GM18517 (cell line): Measurements from ENCODE around the gene KRI1.
"Not testable (repeated sequence)": the region's sequence is repeated elsewhere in the genome, so short reads cannot be mapped to it uniquely, and the experiment has no call there.

Source experiments
- ATAC-seq: cut with Tn5 transposase; IDR thresholded peaks from one replicate; pipeline ENCODE4 v1.9.1; 2021; ENCODE audit warnings: mild to moderate bottlenecking, moderate library complexity; ENCODE audit not compliant: unreplicated experiment

KRI1 gene

GRCh38 chr19:10551006-10551405 lies 14.8 kb downstream of the KRI1 start:
- not testable (repeated sequence) for ATAC-seq

GRCh38 chr19:10550336-10550735 lies 15.5 kb downstream of the KRI1 start:
- ATAC-seq: no peak

DNA sequence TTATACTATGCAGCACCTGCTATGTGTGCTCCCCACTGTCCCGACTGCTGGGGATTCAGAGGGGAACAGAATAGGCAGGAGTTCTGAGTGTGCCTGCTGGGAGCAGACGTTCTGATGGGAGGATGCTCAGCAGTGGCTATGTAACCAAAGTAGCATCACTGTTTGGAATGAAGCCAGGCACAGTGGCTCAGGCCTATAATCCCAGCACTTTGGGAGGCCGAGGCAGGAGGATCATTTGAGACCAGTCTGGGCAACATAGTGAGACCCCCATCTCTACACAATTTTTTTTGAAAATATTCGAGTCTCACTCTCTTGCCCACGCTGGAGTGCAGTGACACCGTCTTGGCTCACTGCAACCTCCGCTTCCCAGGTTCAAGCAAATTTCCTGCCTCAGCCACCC lies 16.1 kb downstream of the KRI1 start:
- ATAC-seq: no peak

- ATAC-seq: no peak
Measured at GRCh38 chr19:10548746-10549276, 17.0 kb downstream of the KRI1 start.

- no peak for ATAC-seq
Measured at GRCh38 chr19:10546817-10547216, 19.0 kb downstream of the KRI1 start.

GRCh38 chr19:10544753-10545251 lies 21.0 kb downstream of the KRI1 start:
- no peak for ATAC-seq

DNA sequence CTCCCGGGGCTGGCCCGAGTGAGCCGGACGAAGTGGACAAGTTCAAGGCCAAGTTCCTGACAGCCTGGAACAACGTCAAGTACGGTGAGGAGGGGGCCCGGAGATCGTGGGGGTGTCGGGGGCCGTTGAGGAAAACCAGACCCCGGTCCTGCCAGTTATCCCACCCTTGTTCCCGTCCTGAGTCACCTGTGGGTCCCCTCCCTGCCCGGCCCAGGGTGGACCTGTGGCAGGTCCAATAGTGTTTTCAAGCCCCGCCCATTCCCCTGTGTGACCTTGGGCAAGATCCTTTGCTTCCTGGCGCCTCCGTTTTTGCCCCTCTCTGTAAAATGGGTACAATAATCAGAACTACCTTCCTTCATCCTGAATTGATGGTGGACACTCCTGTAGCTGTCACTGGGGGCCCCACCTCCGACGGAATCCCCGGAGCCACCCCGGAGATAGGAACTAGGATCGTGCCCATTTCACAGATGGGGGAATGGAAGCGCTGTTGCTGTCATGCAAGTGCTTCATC lies 21.5 kb downstream of the KRI1 start:
- no peak for ATAC-seq

DNA sequence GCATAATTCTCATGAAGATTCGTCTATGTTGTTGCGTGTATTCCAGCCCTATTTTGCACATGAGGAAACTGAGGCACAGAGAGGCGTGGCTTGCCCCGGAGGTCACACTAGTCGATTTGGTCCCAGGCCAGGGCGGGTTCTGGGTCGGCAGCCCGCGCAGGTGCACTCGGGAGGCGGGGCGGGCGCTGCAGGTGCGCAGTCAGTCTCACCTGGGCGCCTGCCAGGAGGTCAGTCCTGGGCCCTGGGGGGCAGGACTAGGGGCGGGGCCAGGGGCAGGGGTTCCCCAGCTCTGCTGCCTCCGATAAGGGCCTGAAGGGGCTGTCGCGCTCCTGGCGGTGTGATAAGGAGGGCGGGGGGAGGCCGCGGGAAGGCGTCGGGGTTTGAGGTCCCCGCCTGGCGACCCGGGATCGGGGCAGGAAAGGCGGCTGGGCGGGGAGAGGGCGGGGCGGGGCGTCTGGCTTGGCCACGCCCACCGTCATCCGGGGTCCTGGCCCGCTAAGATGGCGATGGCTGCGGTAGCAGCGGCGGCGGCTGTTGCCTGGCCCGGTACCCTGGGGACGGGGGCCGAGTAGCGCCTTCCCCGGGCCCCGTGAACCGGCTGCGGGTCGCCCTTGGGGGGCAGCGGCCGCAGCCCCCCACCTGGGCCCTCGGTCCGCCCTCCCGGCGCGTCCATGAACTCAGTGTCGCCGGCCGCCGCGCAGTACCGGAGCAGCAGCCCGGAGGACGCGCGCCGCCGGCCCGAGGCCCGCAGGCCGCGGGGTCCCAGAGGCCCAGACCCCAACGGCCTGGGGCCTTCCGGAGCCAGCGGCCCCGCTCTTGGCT lies 22.2 kb downstream of the KRI1 start, which contains the start of gene ATG4D:
ATG4D (plus strand) TSS at position 485 of the 822 bp plus-strand sequence; CDS start at position 672, 187 bp downstream.
- no peak for ATAC-seq

- ATAC-seq: no peak
Measured at GRCh38 chr19:10543059-10543419, 22.8 kb downstream of the KRI1 start.

DNA sequence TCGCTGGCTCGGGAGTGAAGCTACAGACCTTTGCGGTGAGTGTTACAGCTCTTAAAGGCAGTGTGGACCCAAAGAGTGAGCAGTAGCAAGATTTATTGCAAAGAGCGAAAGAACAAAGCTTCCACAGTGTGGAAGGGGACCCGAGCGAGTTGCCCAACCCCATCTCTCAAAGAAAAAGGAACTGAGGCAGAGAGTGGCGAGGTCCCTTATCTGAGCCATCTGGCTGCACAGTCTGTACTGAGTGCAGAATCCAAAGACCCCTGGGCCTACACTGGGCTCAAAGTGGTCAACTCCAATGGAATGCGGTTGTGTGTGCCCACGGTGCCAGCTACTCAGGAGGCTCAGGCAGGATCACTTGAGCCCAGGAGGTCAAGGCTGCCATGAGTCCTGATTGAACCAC lies 26.8 kb downstream of the KRI1 start:
- not testable (repeated sequence) for ATAC-seq

GRCh38 chr19:10538204-10538983 lies 27.4 kb downstream of the KRI1 start:
- no peak for ATAC-seq

GRCh38 chr19:10537668-10538067 lies 28.1 kb downstream of the KRI1 start:
- ATAC-seq: no peak

DNA sequence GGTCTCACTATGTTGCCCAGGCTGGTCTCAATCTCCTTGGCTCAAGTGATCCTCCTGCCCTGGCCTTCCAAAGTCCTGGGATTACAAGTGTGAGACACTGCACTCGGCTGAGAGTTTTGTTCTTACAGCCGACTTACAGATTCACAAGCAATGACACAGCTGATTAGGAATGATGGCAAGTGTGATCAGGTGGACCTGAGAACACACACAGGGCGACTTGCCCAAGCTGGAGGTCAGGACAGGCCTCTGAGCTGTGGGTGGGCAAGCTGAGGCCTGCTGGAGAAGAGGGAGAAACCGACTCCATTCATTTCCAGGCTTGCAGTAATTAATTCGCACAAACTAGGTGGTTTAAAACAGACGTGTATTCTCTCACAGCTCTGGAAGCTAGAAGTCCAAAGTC lies 30.2 kb downstream of the KRI1 start:
- ATAC-seq: no peak

GRCh38 chr19:10533646-10534386 lies 32.0 kb downstream of the KRI1 start:
- no peak for ATAC-seq

DNA sequence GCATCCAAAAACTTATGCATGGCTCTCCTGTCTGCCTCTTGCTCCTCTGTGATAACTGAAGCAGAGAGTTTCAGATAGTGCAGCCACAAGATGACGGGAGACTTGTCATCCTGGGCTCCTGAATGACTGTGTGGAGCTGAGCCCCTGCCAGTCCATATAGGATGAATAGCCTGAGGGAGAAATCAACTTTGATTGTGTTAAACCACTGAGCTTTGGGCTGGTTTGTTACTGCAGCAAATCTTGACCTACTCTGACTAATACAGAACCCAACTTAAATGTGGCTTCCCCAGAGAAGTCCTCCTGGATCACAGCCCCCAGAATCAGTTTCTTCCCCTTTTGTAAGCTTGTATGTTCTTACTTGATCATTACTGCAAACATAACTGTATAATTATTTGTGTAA lies 33.4 kb downstream of the KRI1 start:
- no peak for ATAC-seq

GRCh38 chr19:10526887-10527286 lies 38.9 kb downstream of the KRI1 start:
- not testable (repeated sequence) for ATAC-seq

GRCh38 chr19:10525636-10526035 lies 40.2 kb downstream of the KRI1 start:
- ATAC-seq: no peak

- ATAC-seq: no peak
Measured at GRCh38 chr19:10523135-10523636, 42.6 kb downstream of the KRI1 start.

DNA sequence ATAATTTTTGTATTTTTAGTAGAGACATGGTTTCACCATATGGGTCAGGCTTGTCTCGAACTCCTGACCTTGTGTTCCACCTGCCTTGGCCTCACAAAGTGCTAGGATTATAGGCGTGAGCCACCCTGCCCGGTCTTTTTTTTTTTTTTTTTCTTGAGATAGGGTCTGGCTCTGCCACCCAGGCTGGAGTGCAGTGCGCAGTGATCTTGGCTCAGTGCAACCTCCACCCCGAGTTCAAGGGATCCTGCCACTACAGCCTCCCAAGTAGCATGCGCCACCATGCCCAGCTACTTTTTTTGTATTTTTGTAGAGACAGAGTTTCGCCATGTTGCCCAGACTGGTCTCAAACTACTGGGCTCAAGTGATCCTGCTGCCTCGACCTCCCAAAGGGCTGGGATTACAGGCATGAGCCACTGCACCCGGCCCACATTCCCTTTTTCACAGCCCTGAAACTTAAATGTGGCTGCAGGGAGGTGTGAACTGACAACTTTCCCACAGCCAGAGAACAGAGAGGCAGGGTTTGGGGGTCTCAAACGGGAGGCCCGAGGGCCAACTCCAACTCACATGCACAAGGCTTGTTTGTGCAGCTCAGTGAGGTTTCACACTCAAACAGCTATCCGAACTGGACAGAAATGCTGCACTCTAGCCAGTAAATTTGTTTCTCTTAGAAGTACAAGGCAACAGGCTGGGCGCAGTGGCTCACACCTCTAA lies 44.2 kb downstream of the KRI1 start:
- ATAC-seq: no peak
